Measurements from ENCODE around the gene HIF3A. TPM values are rescaled to one million over a fixed set of nuclear protein-coding genes. Genes with fewer than 3 reads are reported as not detected.

The HIF3A gene
- total and polyA plus RNA-seq, 2 of the 8 experiments (the other 6 are each of a cell fraction or from before 2014, with no cell fraction given), result 38.6 to 38.8 TPM

- Histone ChIP-seq H2BK15ac (ENCODE audit: low read length) (peak overlapping the region; percentile 92; the same call in 1 of the 2 replicates), H2BK120ac (replicated peaks; ENCODE audit: low read depth, low read length) (peak overlapping the region; percentile 97), H3K79me2 (ENCODE audit: control insufficient read depth in 1 of 2, insufficient read depth in 2 of 2, low read length in 2 of 2) (no peaks in the 10 kb centered on the region), H3K18ac (ENCODE audit: extremely low read depth, low read length) (peak overlapping the region; percentile 26), H3K4me3 (ENCODE audit: extremely low read depth in 1 of 4, insufficient read depth in 2 of 4, low read depth in 3 of 4, low read length in 4 of 4) (no peak overlapping the region), H2AFZ (ENCODE audit: low read length) (0 out of 2 replicates have a peak overlapping the region, but pooled peaks have one; percentile 83), H4K5ac (ENCODE audit: insufficient read length, low read depth, low read length) (peak overlapping the region; percentile 56), H3K27ac (ENCODE audit: low read depth, low read length) (no peak overlapping the region), H3K23ac (ENCODE audit: insufficient read length) (no peak overlapping the region), H3K4ac (replicated peaks; ENCODE audit: insufficient read length, low read depth, low read length) (peak overlapping the region; percentile 78), H3K56ac (replicated peaks; ENCODE audit: insufficient read length, low read depth, low read length) (no peak overlapping the region), H2BK5ac (ENCODE audit: low read depth, low read length) (peak overlapping the region; percentile 88; the same call in 1 of the 2 replicates), H3K79me1 (ENCODE audit: low read depth, low read length) (no peaks in the 10 kb centered on the region), H3K4me1 (replicated peaks in 1 of 4; ENCODE audit: control insufficient read depth in 3 of 4, insufficient read depth in 4 of 4, low read length in 3 of 4) (peaks cover 7 to 12% (median 9%) of the 10 kb centered on the region in 4 experiments), H3K9me3 (ENCODE audit: insufficient read depth in 2 of 2, low read depth in 1 of 2, low read length in 1 of 2) (no peaks in the 10 kb centered on the region), H2AK5ac (ENCODE audit: low read depth, low read length) (no peak overlapping the region), H3K27me3 (replicated peaks in 1 of 4; ENCODE audit: control insufficient read depth in 3 of 4, extremely low read depth in 1 of 4, insufficient read depth in 3 of 4, low read length in 3 of 4) (no peaks in the 10 kb centered on the region), H2BK12ac (ENCODE audit: low read depth, low read length) (peak overlapping the region; percentile 5; the same call in 1 of the 2 replicates), H4K20me1 (replicated peaks in 1 of 2; ENCODE audit: control insufficient read depth in 1 of 2, insufficient read depth in 2 of 2, low read length in 2 of 2) (no peaks in the 10 kb centered on the region), H4K8ac (ENCODE audit: extremely low read depth, insufficient read depth, low read length) (no peak overlapping the region), H3K9ac (replicated peaks in 1 of 4; ENCODE audit: extremely low read depth in 1 of 4, low read depth in 3 of 4, low read length in 3 of 4) (no peak overlapping the region), H3K23me2 (ENCODE audit: low read depth, low read length) (no peaks in the 10 kb centered on the region; the same call in 1 of the 2 replicates), H4K91ac (replicated peaks; ENCODE audit: insufficient read length, low read length) (peak overlapping the region; percentile 97), H3K4me2 (ENCODE audit: insufficient read depth in 1 of 2, low read depth in 2 of 2, low read length in 2 of 2) (peak overlapping the region in 1 of 2 experiments; percentile 35; a peak in 3 of 4 replicates), H3K14ac (ENCODE audit: insufficient read length) (no peak overlapping the region), H2BK20ac (ENCODE audit: low read length) (peak overlapping the region; percentile 38; the same call in 1 of the 2 replicates), H3K36me3 (ENCODE audit: control insufficient read depth in 2 of 4, insufficient read depth in 4 of 4, low read length in 3 of 4) (no peaks in the 10 kb centered on the region)
- FAIRE-seq (no peak), DNase-seq (ENCODE audit: low read depth in 1 of 2, low spot score in 2 of 2) (no peak)
- POLR2A ChIA-PET (ENCODE audit: partially characterized antibody), result interaction anchor here (0.6 to 1.6 kb wide), 3 partner anchors 32 to 139 kb away, joined by 3 to 4 read pairs (median 3); no protein-coding TSS in a partner anchor
- 73% methylated on average over 8 of the region's 8 CpGs; no CpG with 5 or more reads in 1 of the 2 experiments for WGBS, 2 experiments (ENCODE audit: extremely low coverage in 1 of 2, insufficient coverage in 1 of 2, insufficient read length in 1 of 2, insufficient replicate concordance in 2 of 2, low coverage in 1 of 2, low lambda C conversion rate in 2 of 2, missing lambda C conversion rate in 1 of 2)
- no peak for TF ChIP-seq BRCA1 (IDR thresholded peaks at IDR 0.05; ENCODE audit: low read depth, low read length)
- TF ChIP-seq GTF2F1 (IDR thresholded peaks at IDR 0.05; ENCODE audit: borderline replicate concordance, low read depth, low read length), result no peak
- TF ChIP-seq YY1 (IDR thresholded peaks at IDR 0.05; ENCODE audit: low read depth, low read length), result no peak
- no peak for TF ChIP-seq TAF7 (optimal IDR thresholded peaks at IDR 0.05; ENCODE audit: borderline replicate concordance, low read depth, low read length)
- no peak for TF ChIP-seq SP2 (IDR thresholded peaks at IDR 0.05; ENCODE audit: low read length)
- TF ChIP-seq EZH2 (IDR thresholded peaks at IDR 0.05; ENCODE audit: low read depth, low read length, severe bottlenecking), result no peak
- no peak for TF ChIP-seq RBBP5 (IDR thresholded peaks at IDR 0.05; ENCODE audit: borderline replicate concordance, low read depth, low read length)
- no peak for TF ChIP-seq NRF1 (IDR thresholded peaks at IDR 0.05; ENCODE audit: low read depth, low read length)
- CTCF ChIA-PET (ENCODE audit: partially characterized antibody), result interaction anchor here (0.8 to 1.8 kb wide), 5 partner anchors 9 to 243 kb away, joined by 3 to 6 read pairs (median 5); partner anchors contain the start of gene HIF3A
Observed at GRCh38 chr19:46271481-46272197, 25.2 kb upstream of the HIF3A start.

Measured in H1 (cell line).